Measurements from ENCODE around the gene SLC19A1. TPM values are rescaled to one million over a fixed set of nuclear protein-coding genes. Genes with fewer than 3 reads are reported as not detected.

The SLC19A1 gene
- total RNA-seq, 1 donor from 2014 or later = 6.5 TPM

DNA sequence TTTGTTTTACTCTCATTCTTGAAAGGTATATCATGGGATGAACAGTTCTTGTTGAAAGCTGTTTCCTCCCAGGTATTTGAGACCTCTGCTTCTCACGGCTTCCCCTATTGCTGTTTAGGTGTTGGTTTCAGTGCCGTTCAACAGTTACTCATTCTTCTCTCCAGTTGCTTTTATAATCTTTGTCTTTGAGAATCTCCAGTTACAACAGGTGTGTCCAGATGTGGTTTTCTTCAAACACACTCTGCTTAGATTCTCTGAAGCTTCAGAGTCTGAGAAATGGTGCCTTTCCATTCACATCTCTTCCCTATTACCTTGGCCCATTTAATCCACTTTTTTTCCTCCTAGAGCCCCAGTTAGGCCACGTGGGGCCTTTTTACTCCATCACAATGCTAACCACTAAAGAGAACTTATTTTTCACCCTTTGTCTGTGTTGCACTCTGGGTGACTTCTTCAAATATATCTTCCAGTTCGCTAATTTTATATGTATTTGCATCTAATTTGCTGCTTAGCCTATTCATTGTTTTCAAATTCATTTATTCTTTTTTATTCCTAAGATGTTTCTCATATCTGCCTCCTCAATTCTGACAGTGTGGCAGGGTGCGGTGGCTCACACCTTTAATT is 46.7 kb upstream of the SLC19A1 start:
- TF ChIP-seq, protein P1, sequence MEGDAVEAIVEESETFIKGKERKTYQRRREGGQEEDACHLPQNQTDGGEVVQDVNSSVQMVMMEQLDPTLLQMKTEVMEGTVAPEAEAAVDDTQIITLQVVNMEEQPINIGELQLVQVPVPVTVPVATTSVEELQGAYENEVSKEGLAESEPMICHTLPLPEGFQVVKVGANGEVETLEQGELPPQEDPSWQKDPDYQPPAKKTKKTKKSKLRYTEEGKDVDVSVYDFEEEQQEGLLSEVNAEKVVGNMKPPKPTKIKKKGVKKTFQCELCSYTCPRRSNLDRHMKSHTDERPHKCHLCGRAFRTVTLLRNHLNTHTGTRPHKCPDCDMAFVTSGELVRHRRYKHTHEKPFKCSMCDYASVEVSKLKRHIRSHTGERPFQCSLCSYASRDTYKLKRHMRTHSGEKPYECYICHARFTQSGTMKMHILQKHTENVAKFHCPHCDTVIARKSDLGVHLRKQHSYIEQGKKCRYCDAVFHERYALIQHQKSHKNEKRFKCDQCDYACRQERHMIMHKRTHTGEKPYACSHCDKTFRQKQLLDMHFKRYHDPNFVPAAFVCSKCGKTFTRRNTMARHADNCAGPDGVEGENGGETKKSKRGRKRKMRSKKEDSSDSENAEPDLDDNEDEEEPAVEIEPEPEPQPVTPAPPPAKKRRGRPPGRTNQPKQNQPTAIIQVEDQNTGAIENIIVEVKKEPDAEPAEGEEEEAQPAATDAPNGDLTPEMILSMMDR (IDR thresholded peaks at IDR 0.05) = no peak
- peaks cover 24% of the 10 kb centered on the region for H3K27me3 Mint-ChIP-seq (ENCODE audit: low read depth)
- H3K27ac Mint-ChIP-seq (ENCODE audit: unreplicated experiment) = no peak overlapping the region
- peaks cover 7% of the 10 kb centered on the region for H3K36me3 Mint-ChIP-seq (ENCODE audit: low read depth)
- H3K9me3 Mint-ChIP-seq (ENCODE audit: low read depth) = peaks cover 40% of the 10 kb centered on the region
- no peak for DNase-seq (ENCODE audit: low spot score)
- H3K4me3 Mint-ChIP-seq (ENCODE audit: unreplicated experiment) = no peak overlapping the region
- no peaks in the 10 kb centered on the region for H3K4me1 Mint-ChIP-seq (ENCODE audit: low read depth)

DNA sequence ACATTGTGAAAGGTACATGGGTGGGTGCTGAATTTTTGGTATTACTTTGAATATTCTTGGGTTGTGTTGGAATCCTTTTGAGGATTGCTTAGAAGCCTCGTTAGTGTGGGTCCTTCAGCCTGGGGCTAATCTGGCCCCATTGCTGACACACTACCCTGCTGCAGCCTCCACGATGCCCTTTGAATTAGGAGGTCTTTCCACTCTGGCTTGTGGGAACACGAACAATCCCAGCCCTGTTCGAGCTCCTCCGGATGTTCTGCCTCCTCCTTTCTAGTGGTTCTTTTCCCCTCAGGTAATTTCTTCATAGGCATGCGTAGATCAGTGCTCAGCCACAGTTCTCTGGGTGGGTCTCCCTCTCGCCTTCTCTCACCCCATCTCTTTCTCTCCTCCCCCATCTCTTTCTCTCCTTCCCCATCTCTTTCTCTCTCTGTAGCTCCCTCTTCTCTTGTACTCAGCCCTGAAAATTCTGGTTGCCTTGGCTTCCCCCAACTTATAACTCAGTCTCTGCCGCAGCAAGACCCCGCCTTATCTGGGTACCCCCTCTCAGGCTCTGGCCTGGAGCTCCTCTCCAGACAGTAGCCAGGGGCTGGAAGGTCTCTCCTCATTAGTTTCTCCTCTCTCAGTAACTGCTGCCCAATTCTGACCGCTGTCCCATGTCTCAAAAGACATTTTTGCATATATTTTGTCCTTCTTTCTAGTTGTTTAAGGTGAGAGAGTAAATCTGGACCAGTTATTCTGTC is 46.0 kb upstream of the SLC19A1 start:
- H3K4me1 Mint-ChIP-seq (ENCODE audit: low read depth) = no peaks in the 10 kb centered on the region
- peaks cover 20% of the 10 kb centered on the region for H3K27me3 Mint-ChIP-seq (ENCODE audit: low read depth)
- no peak overlapping the region for H3K27ac Mint-ChIP-seq (ENCODE audit: unreplicated experiment)
- no peak for DNase-seq (ENCODE audit: low spot score)
- TF ChIP-seq, protein P1 (IDR thresholded peaks at IDR 0.05) = no peak
- H3K36me3 Mint-ChIP-seq (ENCODE audit: low read depth) = peaks cover 6% of the 10 kb centered on the region
- H3K9me3 Mint-ChIP-seq (ENCODE audit: low read depth) = peaks cover 43% of the 10 kb centered on the region
- H3K4me3 Mint-ChIP-seq (ENCODE audit: unreplicated experiment) = no peak overlapping the region

DNA sequence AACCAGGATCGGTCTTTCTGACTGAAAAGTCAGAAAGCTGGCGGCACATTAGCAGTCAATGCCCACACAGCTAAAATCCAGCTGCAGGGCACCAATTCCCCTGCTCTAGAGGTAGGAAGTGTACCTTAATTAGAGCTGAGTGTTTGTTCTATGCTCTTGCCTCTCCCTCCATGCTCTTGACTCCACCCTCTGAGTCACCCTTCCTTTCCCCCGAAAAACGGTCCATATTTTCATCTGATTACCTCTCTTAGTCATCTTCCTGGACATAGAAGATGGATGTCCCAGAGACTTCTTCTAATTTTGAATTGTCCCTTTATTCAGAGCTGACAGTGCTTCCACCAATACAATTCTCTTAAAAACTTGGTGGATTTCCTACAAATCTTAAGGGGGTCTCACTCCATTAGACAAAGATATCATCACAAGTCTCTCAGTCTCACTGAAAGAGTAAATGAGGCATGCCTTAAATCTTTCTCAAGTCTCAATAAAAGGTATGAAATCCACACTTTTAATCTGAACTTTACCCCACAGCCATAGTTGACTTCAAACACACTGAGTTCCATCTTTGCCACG is 44.1 kb upstream of the SLC19A1 start:
- H3K4me3 Mint-ChIP-seq (ENCODE audit: unreplicated experiment) = no peak overlapping the region
- TF ChIP-seq, protein P1 (IDR thresholded peaks at IDR 0.05) = no peak
- no peaks in the 10 kb centered on the region for H3K4me1 Mint-ChIP-seq (ENCODE audit: low read depth)
- no peak for DNase-seq (ENCODE audit: low spot score)
- peaks cover 6% of the 10 kb centered on the region for H3K36me3 Mint-ChIP-seq (ENCODE audit: low read depth)
- H3K27ac Mint-ChIP-seq (ENCODE audit: unreplicated experiment) = no peak overlapping the region
- peaks cover 53% of the 10 kb centered on the region for H3K9me3 Mint-ChIP-seq (ENCODE audit: low read depth)
- H3K27me3 Mint-ChIP-seq (ENCODE audit: low read depth) = peaks cover 25% of the 10 kb centered on the region

DNA sequence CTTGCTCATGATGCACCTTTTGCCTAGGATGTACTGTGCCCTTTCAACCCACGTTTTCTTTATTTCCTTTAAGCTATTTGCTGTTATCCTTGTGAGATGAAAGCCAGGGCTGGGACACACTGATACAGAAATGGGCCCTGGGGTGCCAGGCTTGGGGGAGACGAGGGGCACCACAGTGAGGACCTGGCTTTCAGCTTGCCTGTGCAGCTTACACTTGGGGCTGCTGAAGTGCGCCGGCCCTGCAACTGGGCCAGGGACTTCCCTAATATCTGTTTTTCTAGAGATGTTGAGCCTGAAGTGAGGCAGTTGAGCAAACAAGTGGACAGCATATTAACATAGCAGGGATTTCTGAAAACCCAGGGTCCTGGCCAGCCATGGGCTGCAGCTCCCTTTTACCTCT is 42.5 kb upstream of the SLC19A1 start:
- no peak for DNase-seq (ENCODE audit: low spot score)
- peaks cover 25% of the 10 kb centered on the region for H3K27me3 Mint-ChIP-seq (ENCODE audit: low read depth)
- no peak overlapping the region for H3K4me3 Mint-ChIP-seq (ENCODE audit: unreplicated experiment)
- peaks cover 53% of the 10 kb centered on the region for H3K9me3 Mint-ChIP-seq (ENCODE audit: low read depth)
- TF ChIP-seq, protein P1 (IDR thresholded peaks at IDR 0.05) = no peak
- H3K36me3 Mint-ChIP-seq (ENCODE audit: low read depth) = peaks cover 6% of the 10 kb centered on the region
- no peak overlapping the region for H3K27ac Mint-ChIP-seq (ENCODE audit: unreplicated experiment)
- H3K4me1 Mint-ChIP-seq (ENCODE audit: low read depth) = no peaks in the 10 kb centered on the region

DNA sequence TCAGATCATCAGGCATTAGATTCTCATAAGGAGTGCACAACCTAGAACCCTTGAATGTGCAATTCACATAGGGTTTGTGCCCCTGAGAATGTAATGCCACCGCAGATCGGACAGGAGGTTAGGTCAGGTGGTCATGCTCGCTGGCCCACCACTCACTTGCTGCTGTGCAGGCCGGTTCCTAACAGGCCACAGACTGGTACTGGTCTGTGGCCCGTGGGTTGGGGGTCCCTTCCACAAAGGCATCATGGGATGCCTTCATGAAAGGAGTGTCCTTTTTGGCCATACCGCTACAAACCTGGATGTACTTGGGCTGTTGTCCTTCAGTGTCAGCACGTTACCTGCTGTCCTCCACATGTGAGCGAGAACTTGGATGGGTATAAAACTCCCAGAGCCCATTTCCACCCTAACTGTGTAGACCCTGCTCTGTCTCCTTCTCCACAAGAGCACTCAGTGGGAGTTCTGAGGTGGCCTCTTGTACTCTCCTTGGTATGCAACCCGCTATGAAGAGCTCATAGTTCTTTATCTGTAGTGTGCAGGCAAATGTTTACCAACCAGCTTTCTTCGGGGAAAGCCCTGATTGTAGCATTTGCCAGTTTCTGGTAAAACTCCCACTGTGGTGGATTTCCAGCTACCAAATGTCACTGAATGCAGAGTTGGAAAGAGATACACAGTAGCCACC is 41.7 kb upstream of the SLC19A1 start:
- Mint-ChIP-seq H3K4me3 (ENCODE audit: unreplicated experiment) (no peak overlapping the region), H3K4me1 (ENCODE audit: low read depth) (no peaks in the 10 kb centered on the region), H3K27me3 (ENCODE audit: low read depth) (peaks cover 24% of the 10 kb centered on the region), H3K36me3 (ENCODE audit: low read depth) (peaks cover 5% of the 10 kb centered on the region), H3K27ac (ENCODE audit: unreplicated experiment) (no peak overlapping the region), H3K9me3 (ENCODE audit: low read depth) (peaks cover 50% of the 10 kb centered on the region)
- TF ChIP-seq, protein P1 (IDR thresholded peaks at IDR 0.05) = no peak
- DNase-seq (ENCODE audit: low spot score) = no peak
